Transverse colon (tissue), 4 donors: Measurements from ENCODE around the gene ALK. TPM values are rescaled to one million over a fixed set of nuclear protein-coding genes. Genes with fewer than 3 reads are reported as not detected.

Source experiments
- DNase-seq: peaks from one replicate; pipeline ENCODE4 v3.0.0-alpha.2; 2019
- H3K27ac ChIP-seq, 4 donors: fragments of 200-600 bp; sonication (generic); 2 replicates each; pipeline ENCODE4 v1.5.1; 2016 to 2018; ENCODE audit warnings: inconsistent platforms in 4 of 4
- H3K27me3 ChIP-seq: fragments of 200-600 bp; sonication (generic); 2 replicates; pipeline ENCODE4 v1.5.1; 2017; ENCODE audit warnings: inconsistent platforms
- H3K36me3 ChIP-seq, 4 donors: fragments of 200-600 bp; sonication (generic); 2 replicates each; pipeline ENCODE4 v1.5.1; 2017 to 2019; ENCODE audit warnings: inconsistent platforms in 4 of 4
- H3K4me1 ChIP-seq, 4 donors: fragments of 200-600 bp; sonication (generic); 2 replicates each; pipeline ENCODE4 v1.5.1; 2017 to 2020; ENCODE audit warnings: inconsistent platforms in 4 of 4
- H3K4me3 ChIP-seq, 4 donors: fragments of 200-600 bp; sonication (generic); 1 replicate in 1 of 4; 2 replicates in 3 of 4; pipeline versions ENCODE4 v1.5.1 to v1.6.1; 2017 to 2019; ENCODE audit warnings: inconsistent platforms in 4 of 4
- H3K9me3 ChIP-seq, 2 donors: fragments of 200-600 bp; sonication (generic); 2 replicates each; pipeline ENCODE4 v1.5.1; 2017 to 2019; ENCODE audit warnings: inconsistent platforms in 2 of 2
- CTCF ChIP-seq, 5 experiments: fragments of 200-600 bp in 3 of 5; fragments of 450-650 bp in 2 of 5; sonication (generic) in 3 of 5; IDR thresholded peaks; 1 replicate in 2 of 5; 2 replicates in 3 of 5; pipeline ENCODE4 v1.5.1; 2016 to 2017; ENCODE audit warnings: antibody characterized with exemption in 5 of 5, inconsistent platforms in 3 of 5, mild to moderate bottlenecking in 2 of 5, moderate library complexity in 1 of 5
- EP300 ChIP-seq: sonication (generic); formaldehyde crosslinking; IDR thresholded peaks from one replicate; pipeline ENCODE4 v1.6.1; 2017; ENCODE audit warnings: antibody characterized with exemption, low read depth
- POLR2A ChIP-seq: fragments of 450-650 bp; IDR thresholded peaks from one replicate; pipeline ENCODE4 v1.6.1; 2016; ENCODE audit warnings: antibody characterized with exemption, mild to moderate bottlenecking, moderate library complexity
- POLR2AphosphoS5 ChIP-seq, 3 donors: sonication (generic); formaldehyde crosslinking; IDR thresholded peaks; one replicate each; pipeline ENCODE4 v1.6.1; 2016; ENCODE audit warnings: antibody characterized with exemption in 3 of 3
- WGBS, 2 donors: methylation state at CpG; one replicate each; pipeline ENCODE4 v1.1.5; 2018; ENCODE audit warnings: low coverage in 1 of 2; 5-methylcytosine and 5-hydroxymethylcytosine counted together
- in situ Hi-C, 4 donors: fragments of 200-750 bp; cut with MboI; loops; one replicate each; pipeline versions ENCODE4 v1.15.0 to v1.15.1; 2017; ENCODE audit warnings: low sequenced_read_pairs in 3 of 4, low pct_ligation_motif_present in 1 of 4, low pct_unique_long_range_greater_than_20kb in 1 of 4
- intact Hi-C: fragments of 100-400 bp; cut with DNase I; formaldehyde crosslinking; loops from one replicate; pipeline ENCODE4 v1.15.1; 2023; ENCODE audit warnings: low total_unique reads
- total RNA-seq, 4 donors: library from RNA; depleted of rRNA; stranded (reverse); fragments of >200 nt; gene quantifications; one replicate each; pipeline ENCODE4 v1.1.0, GENCODE V29; 2016

The ALK gene
- total RNA-seq, 4 donors from 2014 or later: 0.32 to 0.82 TPM; not detected in 2

- H3K36me3 ChIP-seq: no peaks in the 10 kb centered on the region
- H3K27ac ChIP-seq: no peak overlapping the region
- in situ Hi-C loops (no loop called here), intact Hi-C loops (no loop called here)
- no peaks in the 10 kb centered on the region for H3K9me3 ChIP-seq
- TF ChIP-seq EP300: no peak
- no peak for TF ChIP-seq CTCF (IDR thresholded peaks at IDR 0.05)
- TF ChIP-seq POLR2AphosphoS5 (IDR thresholded peaks at IDR 0.05): no peak
- no peak for TF ChIP-seq POLR2A
- H3K4me1 ChIP-seq: no peaks in the 10 kb centered on the region
- H3K4me3 ChIP-seq: no peak overlapping the region
- 72% methylated on average over 6 of the region's 6 CpGs; no CpG with 5 or more reads in 1 of the 2 donors for WGBS, 2 donors
- no peak for DNase-seq
- H3K27me3 ChIP-seq: no peaks in the 10 kb centered on the region
Observed at GRCh38 chr2:29881089-29881730, 40.2 kb downstream of the ALK start.

- no peak for DNase-seq
- in situ Hi-C loops (no loop called here), intact Hi-C loops (no loop called here)
- no peak for TF ChIP-seq CTCF (IDR thresholded peaks at IDR 0.05)
- Histone ChIP-seq H3K9me3 (no peaks in the 10 kb centered on the region), H3K27ac (no peak overlapping the region), H3K36me3 (no peaks in the 10 kb centered on the region), H3K27me3 (no peaks in the 10 kb centered on the region), H3K4me1 (no peaks in the 10 kb centered on the region), H3K4me3 (no peak overlapping the region)
- 40% methylated on average over 1 of the region's 1 CpG; no CpG with 5 or more reads in 1 of the 2 donors for WGBS, 2 donors
Observed at GRCh38 chr2:29880084-29880483, 41.3 kb downstream of the ALK start.

GRCh38 chr2:29879456-29879855 is 41.9 kb downstream of the ALK start:
- 25 to 31% methylated on average over 2 of the region's 2 CpGs for WGBS, 2 donors
- Histone ChIP-seq H3K4me1 (no peaks in the 10 kb centered on the region), H3K27me3 (no peaks in the 10 kb centered on the region), H3K27ac (no peak overlapping the region), H3K36me3 (no peaks in the 10 kb centered on the region), H3K4me3 (no peak overlapping the region), H3K9me3 (no peaks in the 10 kb centered on the region)
- TF ChIP-seq CTCF (IDR thresholded peaks at IDR 0.05) (no peak), POLR2A (no peak), EP300 (no peak), POLR2AphosphoS5 (IDR thresholded peaks at IDR 0.05) (no peak)
- in situ Hi-C loops (no loop called here), intact Hi-C loops (no loop called here)
- DNase-seq: no peak

- Histone ChIP-seq H3K27me3 (no peaks in the 10 kb centered on the region), H3K4me3 (no peak overlapping the region), H3K9me3 (no peaks in the 10 kb centered on the region), H3K4me1 (no peaks in the 10 kb centered on the region), H3K36me3 (no peaks in the 10 kb centered on the region), H3K27ac (no peak overlapping the region)
- TF ChIP-seq EP300 (no peak), CTCF (IDR thresholded peaks at IDR 0.05) (no peak), POLR2AphosphoS5 (IDR thresholded peaks at IDR 0.05) (no peak), POLR2A (no peak)
- DNase-seq: no peak
- intact Hi-C loops (no loop called here), in situ Hi-C loops (no loop called here)
- 50 to 83% methylated on average over 1 to 3 of the region's 3 CpGs for WGBS, 2 donors
Observed at GRCh38 chr2:29878898-29879297, 42.5 kb downstream of the ALK start.
